Measurements from ENCODE around the gene DLGAP4.
"Not testable (repeated sequence)": the region's sequence is repeated elsewhere in the genome, so short reads cannot be mapped to it uniquely, and the experiment has no call there.

Gene DLGAP4

GRCh38 chr20:36359668-36360406, 53.7 kb downstream of the DLGAP4 start:
- DNase-seq: no peak

- no peak for DNase-seq
These were observed 54.3 kb downstream of the DLGAP4 start for GRCh38 chr20:36360429-36360828.

- DNase-seq: no peak
These were observed 55.3 kb downstream of the DLGAP4 start for GRCh38 chr20:36361406-36361805.

- no peak for DNase-seq
These were observed 56.1 kb downstream of the DLGAP4 start for GRCh38 chr20:36362261-36362660.

GRCh38 chr20:36362978-36363713, 57.0 kb downstream of the DLGAP4 start:
- no peak for DNase-seq

- no peak for DNase-seq
These were observed 58.4 kb downstream of the DLGAP4 start for GRCh38 chr20:36364506-36364905.

- no peak for DNase-seq
These were observed 60.7 kb downstream of the DLGAP4 start for GRCh38 chr20:36366623-36367369.

GRCh38 chr20:36367370-36367745, 61.2 kb downstream of the DLGAP4 start:
- no peak for DNase-seq

- no peak for DNase-seq
These were observed 62.0 kb downstream of the DLGAP4 start for GRCh38 chr20:36367907-36368799.

GRCh38 chr20:36368869-36369268, 62.7 kb downstream of the DLGAP4 start:
- no peak for DNase-seq

GRCh38 chr20:36369739-36370138, 63.6 kb downstream of the DLGAP4 start:
- no peak for DNase-seq

GRCh38 chr20:36370991-36371790, 65.1 kb downstream of the DLGAP4 start:
- no peak for DNase-seq

GRCh38 chr20:36372666-36373065, 66.5 kb downstream of the DLGAP4 start:
- DNase-seq: no peak

GRCh38 chr20:36373089-36373488, 67.0 kb downstream of the DLGAP4 start:
- no peak for DNase-seq

- DNase-seq: no peak
These were observed 68.9 kb downstream of the DLGAP4 start for GRCh38 chr20:36374995-36375394.

GRCh38 chr20:36377348-36378326, 71.5 kb downstream of the DLGAP4 start:
- DNase-seq: no peak

- no peak for DNase-seq
These were observed 72.5 kb downstream of the DLGAP4 start for GRCh38 chr20:36378686-36379085.

- not testable (repeated sequence) for DNase-seq
These were observed 73.8 kb downstream of the DLGAP4 start for GRCh38 chr20:36379914-36380313.

GRCh38 chr20:36384022-36384619, 78.0 kb downstream of the DLGAP4 start:
- DNase-seq: no peak

- no peak for DNase-seq
These were observed 79.4 kb downstream of the DLGAP4 start for GRCh38 chr20:36385503-36385902.
